Body of pancreas (tissue), 4 donors: ENCODE measurements around the gene APPBP2. TPM values are rescaled to one million over a fixed set of nuclear protein-coding genes. Genes with fewer than 3 reads are reported as not detected.

ENCODE experiments used
- ATAC-seq: fragments of 150-250 bp; one replicate; pipeline ENCODE4 v1.9.1; 2016
- DNase-seq, 4 donors: peaks; one replicate each; pipeline ENCODE4 v3.0.0-alpha.2; 2019
- H3K27ac ChIP-seq, 4 donors: fragments of 200-600 bp; sonication (generic); 1 replicate in 3 of 4; 2 replicates in 1 of 4; pipeline versions ENCODE4 v1.5.1 to v1.6.1; 2016 to 2019; ENCODE audit warnings: mild to moderate bottlenecking in 1 of 4, mixed read lengths in 1 of 4, moderate library complexity in 1 of 4
- H3K27me3 ChIP-seq, 2 donors: fragments of 200-600 bp; sonication (generic); one replicate each; pipeline ENCODE4 v1.6.0; 2016; ENCODE audit warnings: mild to moderate bottlenecking in 1 of 2
- H3K36me3 ChIP-seq, 2 donors: fragments of 200-600 bp; sonication (generic); replicated peaks in 1 of 2; 2 replicates each; pipeline ENCODE4 v1.5.1; 2016; ENCODE audit warnings: low read depth in 2 of 2; ENCODE audit not compliant: insufficient read depth in 1 of 2
- H3K4me1 ChIP-seq: fragments of 200-600 bp; sonication (generic); one replicate; pipeline ENCODE4 v1.6.0; 2016
- H3K4me3 ChIP-seq, 2 donors: fragments of 200-600 bp; sonication (generic); 1 replicate in 1 of 2; 2 replicates in 1 of 2; pipeline ENCODE4 v1.5.1; 2016 to 2019
- H3K9me3 ChIP-seq, 3 donors: fragments of 200-600 bp; sonication (generic); 1 replicate in 2 of 3; 2 replicates in 1 of 3; pipeline ENCODE4 v1.5.1; 2016
- CTCF ChIP-seq, 7 experiments: fragments of 450-650 bp in 4 of 7; fragments of 200-600 bp in 3 of 7; sonication (generic) in 3 of 7; IDR thresholded peaks; one replicate each; pipeline ENCODE4 v1.5.1; 2016 to 2019; ENCODE audit warnings: antibody characterized with exemption in 7 of 7
- POLR2A ChIP-seq, 3 donors: fragments of 450-650 bp; IDR thresholded peaks; one replicate each; pipeline ENCODE4 v1.6.1; 2016; ENCODE audit warnings: antibody characterized with exemption in 3 of 3, mild to moderate bottlenecking in 2 of 3
- WGBS, 2 donors: methylation state at CpG; one replicate each; pipeline ENCODE4 v1.1.5; 2017; 5-methylcytosine and 5-hydroxymethylcytosine counted together
- intact Hi-C: fragments of 100-400 bp; cut with DNase I; formaldehyde crosslinking; loops from one replicate; pipeline ENCODE4 v1.15.1; 2023
- total RNA-seq, 2 donors: library from RNA; depleted of rRNA; stranded (reverse); fragments of >200 nt; gene quantifications; one replicate each; pipeline ENCODE4 v1.1.0, GENCODE V29; 2016

Gene APPBP2
- total RNA-seq, 2 donors from 2014 or later, result 10.9 to 15.3 TPM

GRCh38 chr17:60562421-60562820 lies 36.4 kb upstream of the APPBP2 start:
- no peak overlapping the region for H3K4me3 ChIP-seq
- H3K9me3 ChIP-seq, result no peaks in the 10 kb centered on the region
- no peaks in the 10 kb centered on the region for H3K36me3 ChIP-seq
- no peaks in the 10 kb centered on the region for H3K4me1 ChIP-seq
- H3K27me3 ChIP-seq, result no peaks in the 10 kb centered on the region
- no peak for TF ChIP-seq CTCF (IDR thresholded peaks at IDR 0.05)
- TF ChIP-seq POLR2A (IDR thresholded peaks at IDR 0.05), result no peak
- WGBS, 2 donors, result 46% methylated on average over 3 of the region's 3 CpGs
- H3K27ac ChIP-seq, result peak overlapping the region in 1 of 4 donors; percentile 46
- intact Hi-C loops, result no loop called here
- DNase-seq (no peak), ATAC-seq (peak; percentile 38)

- Histone ChIP-seq H3K4me1 (no peaks in the 10 kb centered on the region), H3K36me3 (no peaks in the 10 kb centered on the region), H3K9me3 (no peaks in the 10 kb centered on the region), H3K27ac (no peak overlapping the region), H3K27me3 (no peaks in the 10 kb centered on the region), H3K4me3 (no peak overlapping the region)
- TF ChIP-seq CTCF (IDR thresholded peaks at IDR 0.05) (no peak), POLR2A (IDR thresholded peaks at IDR 0.05) (no peak)
- DNase-seq, result no peak
- ATAC-seq, result no peak
- intact Hi-C loops, result no loop called here
- WGBS, 2 donors, result 89 to 93% methylated on average over 11 of the region's 11 CpGs
Measured at GRCh38 chr17:60560860-60561257, 34.8 kb upstream of the APPBP2 start.

GRCh38 chr17:60559995-60560859 lies 34.2 kb upstream of the APPBP2 start:
- TF ChIP-seq POLR2A (IDR thresholded peaks at IDR 0.05) (no peak), CTCF (IDR thresholded peaks at IDR 0.05) (no peak)
- Histone ChIP-seq H3K36me3 (no peaks in the 10 kb centered on the region), H3K4me3 (no peak overlapping the region), H3K9me3 (no peaks in the 10 kb centered on the region), H3K4me1 (no peaks in the 10 kb centered on the region), H3K27ac (no peak overlapping the region), H3K27me3 (no peaks in the 10 kb centered on the region)
- no peak for DNase-seq
- WGBS, 2 donors, result 88 to 93% methylated on average over 24 to 26 of the region's 26 CpGs
- ATAC-seq, result no peak
- intact Hi-C loops, result no loop called here

GRCh38 chr17:60559659-60559994 lies 33.6 kb upstream of the APPBP2 start:
- Histone ChIP-seq H3K4me1 (no peaks in the 10 kb centered on the region), H3K4me3 (no peak overlapping the region), H3K9me3 (no peaks in the 10 kb centered on the region), H3K27ac (no peak overlapping the region), H3K27me3 (no peaks in the 10 kb centered on the region), H3K36me3 (no peaks in the 10 kb centered on the region)
- intact Hi-C loops, result no loop called here
- ATAC-seq, result no peak
- WGBS, 2 donors, result 91 to 100% methylated on average over 6 to 8 of the region's 8 CpGs
- no peak for DNase-seq
- TF ChIP-seq POLR2A (IDR thresholded peaks at IDR 0.05), result no peak
- no peak for TF ChIP-seq CTCF (IDR thresholded peaks at IDR 0.05)

- 63 to 91% methylated on average over 2 of the region's 2 CpGs for WGBS, 2 donors
- Histone ChIP-seq H3K4me3 (no peak overlapping the region), H3K27me3 (no peaks in the 10 kb centered on the region), H3K4me1 (no peaks in the 10 kb centered on the region), H3K9me3 (no peaks in the 10 kb centered on the region), H3K36me3 (no peaks in the 10 kb centered on the region), H3K27ac (no peak overlapping the region)
- DNase-seq (no peak), ATAC-seq (no peak)
- TF ChIP-seq CTCF (IDR thresholded peaks at IDR 0.05) (no peak), POLR2A (IDR thresholded peaks at IDR 0.05) (no peak)
- intact Hi-C loops, result no loop called here
Measured at GRCh38 chr17:60557805-60558204, 31.8 kb upstream of the APPBP2 start.
